ENCODE measurements around the gene SNX33. TPM values are rescaled to one million over a fixed set of nuclear protein-coding genes. Genes with fewer than 3 reads are reported as not detected.
"Not testable (repeated sequence)": the region's sequence is repeated elsewhere in the genome, so short reads cannot be mapped to it uniquely, and the experiment has no call there.

SNX33 gene
- total RNA-seq, 1 donor, result 19.9 TPM

DNA sequence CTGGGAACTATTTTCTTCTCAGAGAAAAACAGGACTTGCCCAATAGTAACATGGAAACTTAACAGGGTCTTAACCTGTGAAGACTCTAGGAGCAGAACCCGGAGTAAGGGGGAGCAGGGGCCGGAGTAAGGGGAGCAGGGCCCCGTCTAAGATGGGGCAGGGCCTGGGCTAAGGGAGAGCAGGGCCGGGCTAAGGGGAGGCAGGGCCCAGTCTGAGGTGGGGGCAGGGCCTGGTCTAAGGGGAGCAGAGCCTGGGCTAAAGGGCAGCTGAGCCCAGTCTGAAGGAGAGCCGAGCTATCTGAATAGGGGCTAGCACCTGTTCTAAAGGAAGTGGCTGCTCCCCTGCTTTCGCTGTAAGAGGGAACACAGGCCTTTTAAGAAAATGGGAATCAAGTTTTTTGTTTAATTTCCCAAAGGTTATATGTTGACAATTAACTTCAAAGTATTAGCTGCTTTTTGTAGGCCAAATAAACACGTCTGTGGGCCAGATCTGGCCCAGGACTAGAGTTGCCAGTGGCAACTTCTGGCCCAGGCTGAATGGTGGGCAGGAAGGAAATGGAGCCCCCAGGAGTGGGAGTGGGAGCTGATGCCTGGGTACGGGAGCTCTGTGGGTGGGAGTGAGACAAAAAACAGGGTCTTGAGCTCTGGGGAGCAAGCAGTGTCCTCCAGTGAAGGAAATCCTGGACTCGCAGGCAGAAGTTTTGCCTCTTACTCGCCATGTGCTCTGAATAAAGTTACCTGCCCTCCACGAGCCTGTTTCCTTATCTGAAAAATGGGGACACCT lies 32.5 kb downstream of the SNX33 start:
- H3K4me3 ChIP-seq (ENCODE audit: low read depth, low read length), result no peak overlapping the region
- no peak for DNase-seq (ENCODE audit: low read depth)
- TF ChIP-seq, protein P1, sequence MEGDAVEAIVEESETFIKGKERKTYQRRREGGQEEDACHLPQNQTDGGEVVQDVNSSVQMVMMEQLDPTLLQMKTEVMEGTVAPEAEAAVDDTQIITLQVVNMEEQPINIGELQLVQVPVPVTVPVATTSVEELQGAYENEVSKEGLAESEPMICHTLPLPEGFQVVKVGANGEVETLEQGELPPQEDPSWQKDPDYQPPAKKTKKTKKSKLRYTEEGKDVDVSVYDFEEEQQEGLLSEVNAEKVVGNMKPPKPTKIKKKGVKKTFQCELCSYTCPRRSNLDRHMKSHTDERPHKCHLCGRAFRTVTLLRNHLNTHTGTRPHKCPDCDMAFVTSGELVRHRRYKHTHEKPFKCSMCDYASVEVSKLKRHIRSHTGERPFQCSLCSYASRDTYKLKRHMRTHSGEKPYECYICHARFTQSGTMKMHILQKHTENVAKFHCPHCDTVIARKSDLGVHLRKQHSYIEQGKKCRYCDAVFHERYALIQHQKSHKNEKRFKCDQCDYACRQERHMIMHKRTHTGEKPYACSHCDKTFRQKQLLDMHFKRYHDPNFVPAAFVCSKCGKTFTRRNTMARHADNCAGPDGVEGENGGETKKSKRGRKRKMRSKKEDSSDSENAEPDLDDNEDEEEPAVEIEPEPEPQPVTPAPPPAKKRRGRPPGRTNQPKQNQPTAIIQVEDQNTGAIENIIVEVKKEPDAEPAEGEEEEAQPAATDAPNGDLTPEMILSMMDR (IDR thresholded peaks at IDR 0.05; ENCODE audit: insufficient read depth, low read depth, low read length), result no peak

DNA sequence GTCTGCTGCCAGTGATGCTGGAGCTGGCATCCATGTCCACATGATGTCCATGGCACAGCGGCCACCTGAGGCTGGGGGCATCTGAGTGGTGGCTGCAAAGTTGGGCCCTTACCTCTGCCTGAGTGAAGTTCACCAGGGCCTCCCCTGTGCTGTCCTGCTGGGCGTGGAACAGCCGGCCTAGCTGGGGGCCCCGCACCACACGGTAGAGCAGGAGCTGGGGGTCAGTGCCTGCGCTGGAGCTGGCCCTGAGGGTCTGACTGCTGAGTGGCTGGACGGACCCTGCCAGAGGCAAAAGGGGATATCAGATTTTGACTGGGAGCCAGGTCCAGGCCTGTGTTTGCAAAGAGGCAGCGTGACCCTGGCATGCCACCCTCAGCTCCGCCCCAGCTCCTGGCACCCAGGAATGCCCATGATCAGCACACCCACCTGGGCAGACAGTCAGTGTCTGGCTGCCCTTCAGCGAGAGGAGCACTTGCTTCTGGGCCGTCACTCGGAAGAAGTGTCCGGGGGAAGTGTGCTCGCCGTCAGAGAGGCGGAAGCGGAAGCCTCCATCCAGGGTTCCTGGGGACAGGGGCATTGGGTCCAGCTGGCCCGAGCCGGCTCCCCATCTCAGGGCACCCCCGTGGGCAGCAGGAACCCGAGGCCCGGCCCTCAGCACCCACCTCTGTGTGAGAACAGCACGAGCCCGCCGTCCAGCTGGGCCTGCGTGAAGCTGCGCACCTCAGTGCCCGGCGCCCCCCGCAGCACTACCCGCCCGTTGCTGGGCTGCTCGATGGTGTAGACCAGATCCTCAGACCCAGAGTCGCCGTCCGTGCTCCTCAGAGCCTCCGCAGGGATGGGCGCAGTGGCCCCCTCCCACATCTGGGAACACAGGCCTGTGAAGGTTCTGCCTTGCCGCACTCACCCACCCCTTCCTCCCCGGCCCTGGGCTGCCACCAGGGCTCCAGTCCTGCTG lies 34.7 kb downstream of the SNX33 start:
- TF ChIP-seq, protein P1 (IDR thresholded peaks at IDR 0.05; ENCODE audit: insufficient read depth, low read depth, low read length), result no peak
- no peak for DNase-seq (ENCODE audit: low read depth)
- no peak overlapping the region for H3K4me3 ChIP-seq (ENCODE audit: low read depth, low read length)

DNA sequence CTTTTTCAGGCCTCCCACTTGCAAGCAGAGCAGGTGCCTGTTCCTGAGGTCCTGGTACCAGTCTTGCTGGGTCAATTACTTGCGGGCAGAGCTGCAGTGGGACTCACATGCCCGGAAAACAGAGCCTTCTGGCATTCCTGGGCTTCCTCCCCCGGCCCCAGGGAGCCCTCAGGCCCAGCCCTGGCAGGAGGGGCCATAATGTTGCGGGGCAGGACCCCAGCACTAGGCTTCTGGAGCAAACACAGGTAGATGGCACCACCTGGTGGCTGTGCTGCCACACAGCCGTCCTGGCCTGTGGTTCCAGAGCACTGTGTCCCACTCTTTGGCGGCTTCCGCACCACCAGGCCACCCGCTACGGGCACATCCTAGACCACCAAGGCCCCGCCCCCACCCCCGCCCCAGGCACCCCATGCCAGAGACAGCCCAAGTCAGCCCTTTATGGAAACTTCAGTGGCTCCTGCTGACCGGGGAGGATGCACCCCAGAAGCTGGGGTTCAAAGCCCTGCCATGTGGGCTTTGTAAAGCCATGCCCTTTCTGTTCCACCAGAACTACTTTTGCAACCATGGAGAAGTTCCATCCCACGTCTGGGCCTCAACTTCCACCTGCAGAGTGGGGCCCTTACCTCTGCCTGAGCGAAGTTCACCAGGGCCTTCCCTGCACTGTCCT lies 36.1 kb downstream of the SNX33 start:
- not testable (repeated sequence) for H3K4me3 ChIP-seq (ENCODE audit: low read depth, low read length)
- peak; percentile 57 for DNase-seq (ENCODE audit: low read depth)
- TF ChIP-seq, protein P1 (IDR thresholded peaks at IDR 0.05; ENCODE audit: insufficient read depth, low read depth, low read length), result peak; percentile 71

DNA sequence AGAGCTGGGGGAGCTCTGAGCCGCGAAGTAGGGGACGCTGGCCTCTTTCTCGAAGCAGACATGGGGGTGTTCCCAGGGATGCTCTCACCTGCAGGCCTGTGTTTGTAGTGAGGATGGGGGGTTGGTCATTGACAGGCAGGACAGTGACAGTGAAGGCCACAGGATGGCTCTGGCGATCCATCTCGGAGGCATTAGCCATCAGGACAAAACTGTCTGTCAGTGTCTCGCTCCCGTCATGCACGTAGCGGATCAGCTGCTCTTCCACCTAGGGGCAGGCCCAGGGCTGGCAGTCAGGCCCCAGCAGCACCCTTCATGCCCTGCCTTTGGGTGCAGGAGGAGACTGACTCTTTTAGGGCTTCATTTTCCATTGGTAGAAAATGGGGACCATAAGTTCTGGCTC lies 36.9 kb downstream of the SNX33 start:
- H3K4me3 ChIP-seq (ENCODE audit: low read depth, low read length), result no peak overlapping the region
- TF ChIP-seq, protein P1 (IDR thresholded peaks at IDR 0.05; ENCODE audit: insufficient read depth, low read depth, low read length), result no peak
- DNase-seq (ENCODE audit: low read depth), result no peak

DNA sequence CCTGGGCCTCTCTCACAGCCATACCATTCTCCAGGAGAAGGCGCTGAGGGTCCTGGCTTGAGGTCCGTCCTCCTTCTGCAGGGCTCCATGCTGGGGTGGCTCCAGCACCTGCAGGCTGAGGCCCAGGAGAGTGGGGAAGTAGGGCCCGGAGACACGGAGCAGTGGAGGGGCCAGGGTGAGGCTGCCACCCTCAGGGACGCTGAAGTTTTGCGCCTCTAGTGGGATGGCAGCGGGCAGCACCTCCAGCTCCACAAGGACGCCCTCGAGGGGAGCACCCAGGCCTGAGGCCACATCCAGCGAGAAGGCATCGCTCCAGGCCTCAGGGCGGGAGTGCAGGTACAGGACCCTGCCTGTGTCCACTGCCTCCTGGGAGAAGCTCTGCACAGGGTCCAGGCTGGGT lies 37.5 kb downstream of the SNX33 start:
- TF ChIP-seq, protein P1 (IDR thresholded peaks at IDR 0.05; ENCODE audit: insufficient read depth, low read depth, low read length), result no peak
- no peak overlapping the region for H3K4me3 ChIP-seq (ENCODE audit: low read depth, low read length)
- DNase-seq (ENCODE audit: low read depth), result no peak

DNA sequence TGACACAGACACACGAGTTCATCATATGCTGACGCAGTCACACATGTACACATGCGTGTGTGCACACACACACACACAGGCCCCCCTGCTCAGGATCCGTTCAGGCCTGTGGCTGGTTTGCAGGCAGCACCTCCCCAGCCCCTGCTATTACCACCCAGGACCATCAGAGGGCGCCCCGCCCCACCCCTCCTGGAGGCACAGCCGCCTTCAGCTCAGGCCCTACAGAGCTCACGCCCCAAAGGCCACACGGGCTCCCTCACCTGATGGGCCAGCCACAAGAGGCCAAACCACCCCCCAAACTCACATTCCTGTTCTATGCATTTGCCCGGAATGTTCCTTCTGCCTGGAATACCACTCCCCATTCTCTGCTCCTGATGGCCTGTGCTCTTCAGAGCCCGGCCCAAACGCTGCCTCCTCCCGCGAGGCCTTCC lies 38.5 kb downstream of the SNX33 start:
- not testable (repeated sequence) for H3K4me3 ChIP-seq (ENCODE audit: low read depth, low read length)
- DNase-seq (ENCODE audit: low read depth), result peak; percentile 57
- TF ChIP-seq, protein P1 (IDR thresholded peaks at IDR 0.05; ENCODE audit: insufficient read depth, low read depth, low read length), result peak; percentile 60
